ENCODE data around the gene OR4D10. TPM values are rescaled to one million over a fixed set of nuclear protein-coding genes. Genes with fewer than 3 reads are reported as not detected.

The OR4D10 gene
- not detected in 2 replicates for total RNA-seq

GRCh38 chr11:59473015-59473414, at the start of gene OR4D10:
OR4D10 (plus strand) TSS chr11:59473315; CDS start chr11:59477430, 4,115 bp downstream.

GRCh38 chr11:59426361-59427067, 46.6 kb upstream of the OR4D10 start, which contains the start of gene OR5A2:
OR5A2 (minus strand) TSS chr11:59426413; CDS start chr11:59422953, 3,460 bp downstream.

GRCh38 chr11:59436169-59436568, 36.9 kb upstream of the OR4D10 start, which contains the start of gene OR5A1:
OR5A1 (plus strand) TSS chr11:59436469; CDS start chr11:59443169, 6,700 bp downstream.

GRCh38 chr11:59456661-59457060, 16.5 kb upstream of the OR4D10 start, which contains the start of gene OR4D6:
OR4D6 (plus strand) TSS chr11:59456961; CDS start chr11:59456961, 0 bp downstream.

GRCh38 chr11:59503276-59503675, 30.2 kb downstream of the OR4D10 start, which contains the start of gene OR4D11:
OR4D11 (plus strand) TSS chr11:59503576; CDS start chr11:59503576, 0 bp downstream.

GRCh38 chr11:59510941-59511589, 38.0 kb downstream of the OR4D10 start, which contains the start of gene OR4D9:
OR4D9 (plus strand) TSS chr11:59511539; CDS start chr11:59514913, 3,374 bp downstream.

Other genes starting within 250 kb of the OR4D10 start
- not detected in 2 replicates for gene OR5AN1, start 114.4 kb upstream of the OR4D10 start, total RNA-seq
- gene OR5A2, start 46.9 kb upstream of the OR4D10 start, total RNA-seq = not detected in 2 replicates
- not detected in 2 replicates for gene OR5A1, start 36.8 kb upstream of the OR4D10 start, total RNA-seq
- not detected in 2 replicates for gene OR4D6, start 16.4 kb upstream of the OR4D10 start, total RNA-seq
- gene OR4D11, start 30.3 kb downstream of the OR4D10 start, total RNA-seq = not detected in 2 replicates
- not detected in 2 replicates for gene OR4D9, start 38.2 kb downstream of the OR4D10 start, total RNA-seq
- 17.0 and 22.2 TPM in 2 replicates for gene OSBP, start 142.5 kb downstream of the OR4D10 start, total RNA-seq
- 9.2 and 16.3 TPM in 2 replicates for gene PATL1, start 195.7 kb downstream of the OR4D10 start, total RNA-seq
- gene OR10V1, start 240.5 kb downstream of the OR4D10 start, total RNA-seq = not detected in 2 replicates